HepG2 (cell line): ENCODE data around the gene PPP1R15A. TPM values are rescaled to one million over a fixed set of nuclear protein-coding genes. Genes with fewer than 3 reads are reported as not detected.
A peak's percentile ranks its signal among the peaks of the same experiment; 100 is the strongest.

Source experiments
- IRF9 ChIP-seq: sonication (generic); formaldehyde crosslinking; IDR thresholded peaks from 2 replicates; pipeline ENCODE4 v1.8.0; 2022; ENCODE audit warnings: missing genetic modification reagents, mild to moderate bottlenecking, borderline replicate concordance
- MAZ ChIP-seq, 2 experiments: sonication (generic) in 1 of 2; formaldehyde crosslinking in 1 of 2; IDR thresholded peaks; 2 replicates each; pipeline versions ENCODE4 v1.5.0 to v1.6.1; 2012 to 2020; ENCODE audit warnings: low read depth in 2 of 2, mild to moderate bottlenecking in 2 of 2, borderline replicate concordance in 1 of 2, improper control_type of control experiment in 1 of 2, low read length in 1 of 2, missing genetic modification reagents in 1 of 2, moderate library complexity in 1 of 2
- ONECUT2 ChIP-seq: sonication (generic); formaldehyde crosslinking; IDR thresholded peaks from 2 replicates; pipeline ENCODE4 v1.4.0; 2020; ENCODE audit warnings: missing genetic modification reagents
- SAP130 ChIP-seq: IDR thresholded peaks from 2 replicates; pipeline ENCODE4 v1.6.1; 2016; ENCODE audit warnings: low read depth
- XRCC5 ChIP-seq: fragments of 200-400 bp; formaldehyde crosslinking; optimal IDR thresholded peaks from 2 replicates; pipeline ENCODE3; 2017; ENCODE audit warnings: mild to moderate bottlenecking, low read length
- YEATS4 ChIP-seq: sonication (generic); formaldehyde crosslinking; IDR thresholded peaks from 2 replicates; pipeline ENCODE4 v1.4.0; 2020; ENCODE audit warnings: missing genetic modification reagents, borderline replicate concordance
- ZBTB38 ChIP-seq: sonication (generic); formaldehyde crosslinking; IDR thresholded peaks from 2 replicates; pipeline ENCODE4 v1.5.1; 2020; ENCODE audit warnings: mild to moderate bottlenecking, missing genetic modification reagents
- ZBTB7B ChIP-seq: sonication (generic); formaldehyde crosslinking; IDR thresholded peaks from 2 replicates; pipeline ENCODE4 v1.4.0; 2020; ENCODE audit warnings: missing genetic modification reagents
- ZFP91 ChIP-seq: sonication (generic); formaldehyde crosslinking; IDR thresholded peaks from 2 replicates; pipeline ENCODE4 v1.9.0; 2022; ENCODE audit warnings: missing genetic modification reagents, mild to moderate bottlenecking, borderline replicate concordance
- ZNF232 ChIP-seq: sonication (generic); formaldehyde crosslinking; IDR thresholded peaks from 2 replicates; pipeline ENCODE4 v1.4.0; 2020; ENCODE audit warnings: missing genetic modification reagents, borderline replicate concordance
- ZNF292 ChIP-seq: sonication (generic); formaldehyde crosslinking; IDR thresholded peaks from 2 replicates; pipeline ENCODE4 v1.8.1; 2022; ENCODE audit warnings: mild to moderate bottlenecking, low read depth, missing genetic modification reagents, borderline replicate concordance
- ZNF766 ChIP-seq: sonication (generic); formaldehyde crosslinking; IDR thresholded peaks from 2 replicates; pipeline ENCODE4 v1.5.0; 2020; ENCODE audit warnings: missing genetic modification reagents, borderline replicate concordance
- polyA plus RNA-seq, 8 experiments: library from polyadenylated mRNA; depleted of rRNA in 3 of 8; stranded (reverse) in 7 of 8; unstranded in 1 of 8; fragments of >200 nt; fragmentation: Illumina TruSeq in 4 of 8; extraction: Trizol in 4 of 8; gene quantifications; 2 replicates each; pipeline versions ENCODE4 v1.2.1 to v1.2.3, GENCODE V29; 2011 to 2016; ENCODE audit warnings: low read depth in 4 of 8, missing spikeins in 1 of 8, mixed read lengths in 1 of 8; ENCODE audit not compliant: insufficient read depth in 1 of 8
- total RNA-seq, 5 experiments: library from RNA; depleted of rRNA; stranded (reverse); fragments of >200 nt; fragmentation: Illumina TruSeq; extraction: Trizol; gene quantifications; 2 replicates each; pipeline ENCODE4 v1.2.3, GENCODE V29; 2016; ENCODE audit warnings: low read depth in 1 of 5
- TF ChIP-seq, protein P1 (sequence below): sonication (generic); formaldehyde crosslinking; IDR thresholded peaks from 2 replicates; pipeline ENCODE4 v1.5.1; 2020; ENCODE audit warnings: missing genetic modification reagents, mild to moderate bottlenecking, borderline replicate concordance
- TF ChIP-seq, protein P2 (sequence below), 2 experiments: sonication (generic) in 1 of 2; formaldehyde crosslinking in 1 of 2; IDR thresholded peaks; 2 replicates each; pipeline versions ENCODE4 v1.6.1 to v1.9.0; 2014 to 2022; ENCODE audit warnings: antibody characterized with exemption in 1 of 2, borderline replicate concordance in 1 of 2, inconsistent platforms in 1 of 2, low read depth in 1 of 2, missing genetic modification reagents in 1 of 2

The PPP1R15A gene
- total and polyA plus RNA-seq, 2 of the 13 experiments (the other 11 are each of a cell fraction or from before 2014, with no cell fraction given), result 15.6 to 18.5 TPM

- TF ChIP-seq, protein P1, sequence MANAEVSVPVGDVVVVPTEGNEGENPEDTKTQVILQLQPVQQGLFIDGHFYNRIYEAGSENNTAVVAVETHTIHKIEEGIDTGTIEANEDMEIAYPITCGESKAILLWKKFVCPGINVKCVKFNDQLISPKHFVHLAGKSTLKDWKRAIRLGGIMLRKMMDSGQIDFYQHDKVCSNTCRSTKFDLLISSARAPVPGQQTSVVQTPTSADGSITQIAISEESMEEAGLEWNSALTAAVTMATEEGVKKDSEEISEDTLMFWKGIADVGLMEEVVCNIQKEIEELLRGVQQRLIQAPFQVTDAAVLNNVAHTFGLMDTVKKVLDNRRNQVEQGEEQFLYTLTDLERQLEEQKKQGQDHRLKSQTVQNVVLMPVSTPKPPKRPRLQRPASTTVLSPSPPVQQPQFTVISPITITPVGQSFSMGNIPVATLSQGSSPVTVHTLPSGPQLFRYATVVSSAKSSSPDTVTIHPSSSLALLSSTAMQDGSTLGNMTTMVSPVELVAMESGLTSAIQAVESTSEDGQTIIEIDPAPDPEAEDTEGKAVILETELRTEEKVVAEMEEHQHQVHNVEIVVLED, result peak; percentile 66; the same call in 1 of the 2 replicates
- TF ChIP-seq ZNF766 (CRISPR knock-in tag) (peak; percentile 66; the same call in 1 of the 2 replicates), ZNF232 (CRISPR knock-in tag) (peak; percentile 74; the same call in 1 of the 2 replicates), ZNF292 (CRISPR knock-in tag) (no peak; the same call in 1 of the 2 replicates), ZFP91 (CRISPR knock-in tag) (0 out of 2 replicates have a peak, but pooled peaks have one; percentile 42), SAP130 (CRISPR knock-in tag) (peak; percentile 85), YEATS4 (CRISPR knock-in tag) (peak; percentile 57; the same call in 1 of the 2 replicates), XRCC5 (no peak), MAZ (IDR thresholded peaks at IDR 0.05; ENCODE audit: borderline replicate concordance, low read depth, low read length) (no peak), MAZ (CRISPR knock-in tag; IDR thresholded peaks at IDR 0.05; ENCODE audit: low read depth) (peak; percentile 45; the same call in 1 of the 2 replicates), ONECUT2 (CRISPR knock-in tag) (0 out of 2 replicates have a peak, but pooled peaks have one; percentile 20), ZBTB7B (CRISPR knock-in tag) (no peak), ZBTB38 (CRISPR knock-in tag) (no peak), IRF9 (CRISPR knock-in tag) (peak; percentile 45; the same call in 1 of the 2 replicates)
- TF ChIP-seq, protein P2, sequence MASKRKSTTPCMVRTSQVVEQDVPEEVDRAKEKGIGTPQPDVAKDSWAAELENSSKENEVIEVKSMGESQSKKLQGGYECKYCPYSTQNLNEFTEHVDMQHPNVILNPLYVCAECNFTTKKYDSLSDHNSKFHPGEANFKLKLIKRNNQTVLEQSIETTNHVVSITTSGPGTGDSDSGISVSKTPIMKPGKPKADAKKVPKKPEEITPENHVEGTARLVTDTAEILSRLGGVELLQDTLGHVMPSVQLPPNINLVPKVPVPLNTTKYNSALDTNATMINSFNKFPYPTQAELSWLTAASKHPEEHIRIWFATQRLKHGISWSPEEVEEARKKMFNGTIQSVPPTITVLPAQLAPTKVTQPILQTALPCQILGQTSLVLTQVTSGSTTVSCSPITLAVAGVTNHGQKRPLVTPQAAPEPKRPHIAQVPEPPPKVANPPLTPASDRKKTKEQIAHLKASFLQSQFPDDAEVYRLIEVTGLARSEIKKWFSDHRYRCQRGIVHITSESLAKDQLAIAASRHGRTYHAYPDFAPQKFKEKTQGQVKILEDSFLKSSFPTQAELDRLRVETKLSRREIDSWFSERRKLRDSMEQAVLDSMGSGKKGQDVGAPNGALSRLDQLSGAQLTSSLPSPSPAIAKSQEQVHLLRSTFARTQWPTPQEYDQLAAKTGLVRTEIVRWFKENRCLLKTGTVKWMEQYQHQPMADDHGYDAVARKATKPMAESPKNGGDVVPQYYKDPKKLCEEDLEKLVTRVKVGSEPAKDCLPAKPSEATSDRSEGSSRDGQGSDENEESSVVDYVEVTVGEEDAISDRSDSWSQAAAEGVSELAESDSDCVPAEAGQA (IDR thresholded peaks at IDR 0.05; ENCODE audit: low read depth), result peak; percentile 51; the same call in 1 of the 2 replicates
- TF ChIP-seq, protein P2 (CRISPR knock-in tag; IDR thresholded peaks at IDR 0.05; ENCODE audit: borderline replicate concordance), result no peak
Measured at GRCh38 chr19:48899781-48900476, 27.7 kb downstream of the PPP1R15A start, which contains the start of gene NUCB1 (continued).
